HepG2 (cell line): ENCODE results near the gene REM2. TPM values are rescaled to one million over a fixed set of nuclear protein-coding genes. Genes with fewer than 3 reads are reported as not detected.

Source experiments
- ASH2L ChIP-seq: fragments of 300-600, 200-600 bp; sonication (generic); IDR thresholded peaks from 2 replicates; pipeline ENCODE4 v1.7.0; 2017; ENCODE audit warnings: low read depth, mild to moderate bottlenecking, moderate library complexity, mixed read lengths, low read length; ENCODE audit not compliant: insufficient read length
- E2F1 ChIP-seq: sonication (generic); formaldehyde crosslinking; IDR thresholded peaks from 2 replicates; pipeline ENCODE4 v1.5.0; 2020; ENCODE audit warnings: missing genetic modification reagents
- HCFC1 ChIP-seq: fragments of 150-350 bp; IDR thresholded peaks from 2 replicates; pipeline ENCODE4 v1.6.1; 2014; ENCODE audit warnings: low read depth, low read length
- HNRNPUL1 ChIP-seq: fragments of 200-400 bp; formaldehyde crosslinking; IDR thresholded peaks from 2 replicates; pipeline ENCODE4 v1.6.1; 2017; ENCODE audit warnings: low read depth, mild to moderate bottlenecking, low read length, moderate library complexity
- MXI1 ChIP-seq: IDR thresholded peaks from 3 replicates; pipeline ENCODE4 v1.6.1; 2012; ENCODE audit warnings: low read depth, low read length, inconsistent platforms, borderline replicate concordance
- NFYB ChIP-seq: sonication (generic); formaldehyde crosslinking; IDR thresholded peaks from 2 replicates; pipeline ENCODE4 v1.4.0; 2020; ENCODE audit warnings: missing genetic modification reagents
- RERE ChIP-seq: IDR thresholded peaks from 2 replicates; pipeline ENCODE4 v1.6.1; 2016; ENCODE audit warnings: low read depth, missing genetic modification reagents, missing compliant biosample characterization
- RXRA ChIP-seq: sonication (generic); formaldehyde crosslinking; IDR thresholded peaks from 2 replicates; pipeline ENCODE4 v1.5.1; 2020; ENCODE audit warnings: missing genetic modification reagents
- STAT5B ChIP-seq: sonication (generic); formaldehyde crosslinking; IDR thresholded peaks from 2 replicates; pipeline ENCODE4 v1.4.0; 2020; ENCODE audit warnings: missing genetic modification reagents
- ZNF160 ChIP-seq: sonication (generic); formaldehyde crosslinking; IDR thresholded peaks from 2 replicates; pipeline ENCODE4 v1.8.0; 2022; ENCODE audit warnings: mild to moderate bottlenecking, inconsistent platforms, missing genetic modification reagents
- ZNF687 ChIP-seq: sonication (generic); formaldehyde crosslinking; IDR thresholded peaks from 2 replicates; pipeline ENCODE4 v1.5.1; 2020; ENCODE audit warnings: mild to moderate bottlenecking, missing genetic modification reagents, moderate library complexity
- ZNF75D ChIP-seq: sonication (generic); formaldehyde crosslinking; IDR thresholded peaks from 2 replicates; pipeline ENCODE4 v1.8.1; 2023; ENCODE audit warnings: missing genetic modification reagents, mild to moderate bottlenecking, borderline replicate concordance
- ZSCAN29 ChIP-seq: sonication (generic); formaldehyde crosslinking; conservative IDR thresholded peaks from 2 replicates; pipeline ENCODE4 v1.4.0; 2020; ENCODE audit warnings: mild to moderate bottlenecking, missing genetic modification reagents
- polyA plus RNA-seq, 8 experiments: library from polyadenylated mRNA; depleted of rRNA in 3 of 8; stranded (reverse) in 7 of 8; unstranded in 1 of 8; fragments of >200 nt; fragmentation: Illumina TruSeq in 4 of 8; extraction: Trizol in 4 of 8; gene quantifications; 2 replicates each; pipeline versions ENCODE4 v1.2.1 to v1.2.3, GENCODE V29; 2011 to 2016; ENCODE audit warnings: low read depth in 4 of 8, missing spikeins in 1 of 8, mixed read lengths in 1 of 8; ENCODE audit not compliant: insufficient read depth in 1 of 8
- total RNA-seq, 5 experiments: library from RNA; depleted of rRNA; stranded (reverse); fragments of >200 nt; fragmentation: Illumina TruSeq; extraction: Trizol; gene quantifications; 2 replicates each; pipeline ENCODE4 v1.2.3, GENCODE V29; 2016; ENCODE audit warnings: low read depth in 1 of 5

REM2 gene
- total and polyA plus RNA-seq, 2 of the 13 experiments (the other 11 are each of a cell fraction or from before 2014, with no cell fraction given), result 0.20 TPM; not detected in 1

GRCh38 chr14:22871224-22872032, 11.6 kb upstream of the REM2 start, which contains the start of gene LRP10 (continued):
- peak; percentile 96 for TF ChIP-seq ZNF687 (CRISPR knock-in tag)
- peak; percentile 5; the same call in 1 of the 2 replicates for TF ChIP-seq HCFC1
- TF ChIP-seq STAT5B, result no peak; the same call in 1 of the 2 replicates
- peak; percentile 84; the same call in 1 of the 2 replicates for TF ChIP-seq ZNF160 (CRISPR knock-in tag)
- peak; percentile 88 for TF ChIP-seq E2F1 (CRISPR knock-in tag)
- TF ChIP-seq ZNF75D, result no peak
- TF ChIP-seq HNRNPUL1, result no peak; the same call in none of the 2 replicates
- peak; percentile 81 for TF ChIP-seq RERE
- peak; percentile 99 for TF ChIP-seq ASH2L
- peak; percentile 36 for TF ChIP-seq NFYB (CRISPR knock-in tag)
- TF ChIP-seq ZSCAN29, result peak; percentile 95; the same call in 1 of the 2 replicates
- TF ChIP-seq RXRA (CRISPR knock-in tag), result peak; percentile 77
- peak; percentile 73; the same call in 1 of the 3 replicates for TF ChIP-seq MXI1
